ENCODE measurements around the gene PI4K2B. TPM values are rescaled to one million over a fixed set of nuclear protein-coding genes. Genes with fewer than 3 reads are reported as not detected.
"Not testable (repeated sequence)": the region's sequence is repeated elsewhere in the genome, so short reads cannot be mapped to it uniquely, and the experiment has no call there.

PI4K2B gene
- total RNA-seq, 2 donors from 2014 or later, result 18.7 to 23.9 TPM

GRCh38 chr4:25245181-25245580 lies 11.3 kb downstream of the PI4K2B start:
- DNase-seq (ENCODE audit: low spot score), result no peak
- 98% methylated on average over 10 of the region's 10 CpGs for WGBS
- H3K27me3 ChIP-seq (replicated peaks; ENCODE audit: insufficient read depth), result no peaks in the 10 kb centered on the region

DNA sequence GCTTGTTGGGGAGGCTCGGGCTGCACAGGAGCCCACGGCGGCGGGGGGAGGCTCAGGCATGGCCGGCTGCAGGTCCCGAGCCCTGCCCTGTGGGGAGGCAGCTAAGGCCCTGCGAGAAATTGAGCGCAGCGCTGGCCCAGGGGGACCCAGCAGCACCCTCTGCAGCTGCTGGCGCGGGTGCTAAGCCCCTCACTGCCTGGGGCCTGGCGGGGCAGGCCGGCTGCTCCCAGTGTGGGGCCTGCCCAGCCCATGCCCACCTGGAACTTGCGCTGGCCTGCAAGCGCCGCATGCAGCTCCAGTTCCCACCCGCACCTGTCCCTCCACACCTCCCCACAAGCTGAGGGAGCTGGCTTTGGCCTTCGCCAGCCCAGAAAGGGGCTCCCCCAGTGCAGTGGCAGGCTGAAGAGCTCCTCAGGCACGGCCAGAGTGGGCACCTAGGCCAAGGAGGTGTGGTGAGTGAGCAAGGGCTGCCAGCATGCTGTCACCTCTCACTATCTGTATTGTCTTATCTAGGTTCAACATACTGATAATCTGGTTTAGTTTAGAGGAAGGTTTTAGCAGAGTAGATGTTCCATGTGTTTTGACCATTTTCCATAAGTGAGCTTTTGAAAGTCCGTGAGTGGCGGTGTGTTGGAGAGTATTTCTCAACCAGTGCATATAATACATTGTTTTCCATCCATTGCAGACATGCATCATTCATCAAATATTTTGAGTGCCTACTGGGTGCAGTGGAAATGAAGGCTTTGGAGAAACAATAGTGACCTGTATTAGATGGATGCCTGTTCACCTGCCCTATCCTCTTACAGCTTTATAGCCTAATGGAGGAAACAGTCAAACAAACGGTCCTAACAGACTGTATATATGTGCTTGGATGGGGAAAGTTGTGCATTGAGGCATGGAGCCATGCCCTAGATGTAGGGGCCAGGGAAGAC lies 13.1 kb downstream of the PI4K2B start:
- H3K27ac ChIP-seq, result no peak overlapping the region
- H3K4me1 ChIP-seq (replicated peaks), result no peaks in the 10 kb centered on the region
- intact Hi-C loops (cut with DNase I), result no loop called here
- TF ChIP-seq POLR2AphosphoS5 (IDR thresholded peaks at IDR 0.05) (no peak), POLR2A (IDR thresholded peaks at IDR 0.05) (no peak), CTCF (IDR thresholded peaks at IDR 0.05) (no peak)
- DNase-seq (ENCODE audit: low spot score), result no peak
- H3K9me3 ChIP-seq, result no peaks in the 10 kb centered on the region
- H3K36me3 ChIP-seq, result no peaks in the 10 kb centered on the region
- no peaks in the 10 kb centered on the region for H3K27me3 ChIP-seq (replicated peaks; ENCODE audit: insufficient read depth)
- H3K4me3 ChIP-seq, result no peak overlapping the region
- 91% methylated on average over 22 of the region's 22 CpGs for WGBS

More at GRCh38 chr4:25245181-25245580, 11.3 kb downstream of the PI4K2B start:
- intact Hi-C loops (cut with DNase I), result no loop called here
- Histone ChIP-seq H3K4me3 (no peak overlapping the region), H3K36me3 (no peaks in the 10 kb centered on the region), H3K9me3 (no peaks in the 10 kb centered on the region), H3K27ac (no peak overlapping the region), H3K4me1 (replicated peaks) (no peaks in the 10 kb centered on the region)
- TF ChIP-seq POLR2AphosphoS5 (IDR thresholded peaks at IDR 0.05), result no peak
- TF ChIP-seq CTCF (IDR thresholded peaks at IDR 0.05), result no peak
- no peak for TF ChIP-seq POLR2A (IDR thresholded peaks at IDR 0.05)

- intact Hi-C loops (cut with DNase I), result not testable (repeated sequence)
Measured at GRCh38 chr4:25248875-25249274, 15.0 kb downstream of the PI4K2B start.

GRCh38 chr4:25249494-25249893 lies 15.7 kb downstream of the PI4K2B start:
- DNase-seq (ENCODE audit: low spot score); H3K27ac ChIP-seq; H3K36me3 ChIP-seq; H3K27me3 ChIP-seq (replicated peaks; ENCODE audit: insufficient read depth); H3K9me3 ChIP-seq; intact Hi-C loops (cut with DNase I); H3K4me1 ChIP-seq (replicated peaks); H3K4me3 ChIP-seq: not testable (repeated sequence)
- WGBS, result 93% methylated on average over 22 of the region's 25 CpGs

More at GRCh38 chr4:25248875-25249274, 15.0 kb downstream of the PI4K2B start:
- 89% methylated on average over 6 of the region's 6 CpGs for WGBS
- not testable (repeated sequence) for H3K27me3 ChIP-seq (replicated peaks; ENCODE audit: insufficient read depth); DNase-seq (ENCODE audit: low spot score); H3K27ac ChIP-seq; H3K9me3 ChIP-seq; H3K4me1 ChIP-seq (replicated peaks); H3K36me3 ChIP-seq; H3K4me3 ChIP-seq

DNA sequence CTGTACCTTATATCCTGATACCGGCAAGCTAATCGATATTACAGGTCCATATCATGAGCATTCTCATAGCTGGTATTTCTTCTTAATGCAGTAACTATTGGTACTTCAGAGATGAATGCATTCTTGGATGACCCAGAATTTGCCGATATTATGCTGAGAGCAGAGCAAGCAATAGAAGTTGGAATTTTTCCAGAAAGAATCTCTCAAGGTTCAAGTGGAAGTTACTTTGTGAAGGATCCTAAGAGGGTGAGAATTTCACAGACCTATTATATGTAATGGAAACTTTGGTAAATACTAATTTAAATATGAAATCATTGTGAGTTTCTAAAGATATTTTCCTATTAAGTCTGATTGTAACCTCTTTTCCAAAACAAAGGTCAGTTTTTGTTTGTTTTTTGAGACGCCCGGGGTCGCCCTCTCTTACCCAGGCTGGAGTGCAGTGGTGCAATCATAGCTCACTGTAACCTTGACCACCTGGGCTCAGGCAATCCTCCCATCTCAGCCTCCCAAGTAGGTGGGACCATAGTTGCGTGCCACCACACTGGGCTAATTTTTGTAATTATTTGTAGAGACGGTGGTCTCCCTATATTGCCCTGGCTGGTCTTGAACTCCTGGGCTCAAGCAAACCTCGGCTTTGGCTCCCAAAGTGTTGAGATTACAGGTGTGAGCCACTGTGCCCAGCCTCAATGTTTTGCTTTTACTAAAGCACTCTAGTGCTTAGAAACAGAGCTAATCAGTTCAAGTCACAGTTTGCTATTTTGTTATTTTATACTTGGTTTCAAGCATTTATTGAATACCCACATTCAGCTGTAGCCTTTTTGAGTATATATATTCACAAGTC lies 18.6 kb downstream of the PI4K2B start:
- intact Hi-C loops (cut with DNase I), result no loop called here
- no peak for DNase-seq (ENCODE audit: low spot score)
- no peaks in the 10 kb centered on the region for H3K27me3 ChIP-seq (replicated peaks; ENCODE audit: insufficient read depth)
- WGBS, result 84% methylated on average over 9 of the region's 9 CpGs
- H3K4me1 ChIP-seq (replicated peaks), result no peaks in the 10 kb centered on the region
- no peaks in the 10 kb centered on the region for H3K9me3 ChIP-seq
- no peak for TF ChIP-seq CTCF (IDR thresholded peaks at IDR 0.05)
- no peak overlapping the region for H3K27ac ChIP-seq
- no peaks in the 10 kb centered on the region for H3K36me3 ChIP-seq
- H3K4me3 ChIP-seq, result no peak overlapping the region
